ENCODE data around the gene CD4.
"Not testable (repeated sequence)": the region's sequence is repeated elsewhere in the genome, so short reads cannot be mapped to it uniquely, and the experiment has no call there.

CD4 gene

GRCh38 chr12:6869049-6870021 is 80.0 kb downstream of the CD4 start:
- DNase-seq: peak; percentile 82 to 89

GRCh38 chr12:6870304-6870703 is 81.0 kb downstream of the CD4 start:
- not testable (repeated sequence) for DNase-seq

Data from CD4-positive, alpha-beta T cell treated with Interleukin-1 beta for 1 hour (primary cell).